ENCODE data around the gene NLGN2. TPM values are rescaled to one million over a fixed set of nuclear protein-coding genes. Genes with fewer than 3 reads are reported as not detected.
"Not testable (repeated sequence)": the region's sequence is repeated elsewhere in the genome, so short reads cannot be mapped to it uniquely, and the experiment has no call there.

Gene NLGN2
- total RNA-seq, 1 experiment from 2014 or later: 76.7 TPM

DNA sequence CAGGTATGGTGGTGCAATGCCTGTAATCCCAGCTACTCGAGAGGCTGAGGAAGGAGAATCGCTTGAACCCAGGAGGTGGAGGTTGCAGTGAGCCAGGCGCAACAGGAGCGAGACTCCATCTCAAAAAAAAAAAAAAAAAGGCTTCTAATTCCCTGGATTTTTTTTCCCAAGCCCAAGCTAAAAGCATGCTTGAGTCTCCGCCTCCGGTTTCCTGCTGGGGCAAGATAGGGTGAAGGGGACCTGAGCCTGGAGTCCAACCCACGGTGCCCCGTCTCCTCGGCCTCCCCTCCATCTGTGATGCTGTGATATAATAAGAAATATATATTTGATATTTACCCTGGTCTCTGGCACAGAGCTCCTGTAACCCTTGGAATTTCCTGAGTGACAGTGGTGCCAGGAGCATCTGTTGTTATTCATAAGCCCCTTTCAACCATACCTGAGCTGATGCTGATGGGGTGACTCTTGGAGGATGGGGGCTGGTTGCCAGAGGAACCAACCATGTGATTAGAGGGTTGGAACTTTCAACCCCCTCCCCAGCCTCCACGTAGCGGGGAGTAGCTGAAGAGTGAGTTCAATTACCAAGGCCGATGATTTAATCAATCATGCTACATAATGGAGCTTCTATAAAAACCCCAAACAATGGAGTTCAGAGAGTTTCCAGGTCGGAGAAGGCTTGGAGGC, 39.6 kb upstream of the NLGN2 start:
- TF ChIP-seq ELF4 (CRISPR knock-in tag; IDR thresholded peaks at IDR 0.05; ENCODE audit: low read depth): no peak
- TF ChIP-seq, protein P1, sequence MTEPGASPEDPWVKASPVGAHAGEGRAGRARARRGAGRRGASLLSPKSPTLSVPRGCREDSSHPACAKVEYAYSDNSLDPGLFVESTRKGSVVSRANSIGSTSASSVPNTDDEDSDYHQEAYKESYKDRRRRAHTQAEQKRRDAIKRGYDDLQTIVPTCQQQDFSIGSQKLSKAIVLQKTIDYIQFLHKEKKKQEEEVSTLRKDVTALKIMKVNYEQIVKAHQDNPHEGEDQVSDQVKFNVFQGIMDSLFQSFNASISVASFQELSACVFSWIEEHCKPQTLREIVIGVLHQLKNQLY (CRISPR knock-in tag; IDR thresholded peaks at IDR 0.05): no peak
- TF ChIP-seq ZNF219 (CRISPR knock-in tag; IDR thresholded peaks at IDR 0.05; ENCODE audit: borderline replicate concordance): no peak
- TF ChIP-seq, protein P2, sequence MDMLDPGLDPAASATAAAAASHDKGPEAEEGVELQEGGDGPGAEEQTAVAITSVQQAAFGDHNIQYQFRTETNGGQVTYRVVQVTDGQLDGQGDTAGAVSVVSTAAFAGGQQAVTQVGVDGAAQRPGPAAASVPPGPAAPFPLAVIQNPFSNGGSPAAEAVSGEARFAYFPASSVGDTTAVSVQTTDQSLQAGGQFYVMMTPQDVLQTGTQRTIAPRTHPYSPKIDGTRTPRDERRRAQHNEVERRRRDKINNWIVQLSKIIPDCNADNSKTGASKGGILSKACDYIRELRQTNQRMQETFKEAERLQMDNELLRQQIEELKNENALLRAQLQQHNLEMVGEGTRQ (CRISPR knock-in tag; IDR thresholded peaks at IDR 0.05): no peak
- no peak for TF ChIP-seq ESRRA (CRISPR knock-in tag; IDR thresholded peaks at IDR 0.05; ENCODE audit: borderline replicate concordance)
- TF ChIP-seq NR1H2 (CRISPR knock-in tag; IDR thresholded peaks at IDR 0.05): no peak
- TF ChIP-seq, protein P3, sequence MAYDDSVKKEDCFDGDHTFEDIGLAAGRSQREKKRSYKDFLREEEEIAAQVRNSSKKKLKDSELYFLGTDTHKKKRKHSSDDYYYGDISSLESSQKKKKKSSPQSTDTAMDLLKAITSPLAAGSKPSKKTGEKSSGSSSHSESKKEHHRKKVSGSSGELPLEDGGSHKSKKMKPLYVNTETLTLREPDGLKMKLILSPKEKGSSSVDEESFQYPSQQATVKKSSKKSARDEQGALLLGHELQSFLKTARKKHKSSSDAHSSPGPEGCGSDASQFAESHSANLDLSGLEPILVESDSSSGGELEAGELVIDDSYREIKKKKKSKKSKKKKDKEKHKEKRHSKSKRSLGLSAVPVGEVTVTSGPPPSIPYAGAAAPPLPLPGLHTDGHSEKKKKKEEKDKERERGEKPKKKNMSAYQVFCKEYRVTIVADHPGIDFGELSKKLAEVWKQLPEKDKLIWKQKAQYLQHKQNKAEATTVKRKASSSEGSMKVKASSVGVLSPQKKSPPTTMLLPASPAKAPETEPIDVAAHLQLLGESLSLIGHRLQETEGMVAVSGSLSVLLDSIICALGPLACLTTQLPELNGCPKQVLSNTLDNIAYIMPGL (CRISPR knock-in tag; IDR thresholded peaks at IDR 0.05): no peak
- TF ChIP-seq JUN (CRISPR knock-in tag; IDR thresholded peaks at IDR 0.05): no peak
- no peak for TF ChIP-seq ZNF263 (CRISPR knock-in tag; IDR thresholded peaks at IDR 0.05; ENCODE audit: low read depth)
- no peak for TF ChIP-seq TEAD1 (CRISPR knock-in tag; IDR thresholded peaks at IDR 0.05)
- no peak for TF ChIP-seq CREB1 (CRISPR knock-in tag; IDR thresholded peaks at IDR 0.05)
- no peak for TF ChIP-seq RORB (CRISPR knock-in tag; IDR thresholded peaks at IDR 0.05)
- TF ChIP-seq MXD4 (CRISPR knock-in tag; IDR thresholded peaks at IDR 0.05; ENCODE audit: borderline replicate concordance): no peak
- peaks cover 29% of the 10 kb centered on the region for H3K4me1 Mint-ChIP-seq
- DNase-seq (ENCODE audit: low spot score) (no peak), ATAC-seq (peak; percentile 38)
- H3K9me3 Mint-ChIP-seq: no peaks in the 10 kb centered on the region
- peak overlapping the region; percentile 89 for H3K27ac Mint-ChIP-seq
- ChIA-PET CTCF (interaction anchor here (0.6 to 2.3 kb wide), 15 partner anchors 12 to 193 kb away, joined by 3 to 22 read pairs (median 4); partner anchors contain the start of genes PLSCR3 and TNK1), POLR2A (interaction anchor here (0.6 to 1.4 kb wide), 3 partner anchors 13 to 32 kb away, joined by 3 to 4 read pairs (median 3); partner anchors contain the start of genes TMEM95 and TNK1)
- H3K27me3 Mint-ChIP-seq (ENCODE audit: low read depth): peaks cover 4% of the 10 kb centered on the region
- no peaks in the 10 kb centered on the region for H3K36me3 Mint-ChIP-seq
- no peak overlapping the region for H3K4me3 Mint-ChIP-seq

DNA sequence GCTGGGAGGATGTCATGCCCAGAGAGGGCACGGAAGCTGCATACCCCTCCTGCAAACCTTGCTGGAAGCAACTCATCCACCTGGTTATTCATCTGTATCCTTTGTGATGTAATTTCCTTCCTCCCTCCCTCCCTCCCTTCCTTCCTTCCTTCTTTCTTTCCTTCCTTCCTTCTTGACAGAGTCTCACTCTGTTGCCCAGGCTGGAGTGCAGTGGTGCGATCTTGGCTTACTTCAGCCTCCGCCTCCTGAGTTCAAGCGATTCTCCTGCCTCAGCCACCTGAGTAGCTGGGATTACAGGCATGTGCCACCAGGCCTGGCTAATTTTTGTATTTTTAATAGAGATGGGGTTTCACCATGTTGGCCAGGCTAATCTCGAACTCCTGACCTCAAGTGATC, 39.0 kb upstream of the NLGN2 start:
- not testable (repeated sequence) for H3K27me3 Mint-ChIP-seq (ENCODE audit: low read depth); H3K4me3 Mint-ChIP-seq; H3K9me3 Mint-ChIP-seq; H3K36me3 Mint-ChIP-seq; DNase-seq (ENCODE audit: low spot score)
- H3K4me1 Mint-ChIP-seq: peaks cover 29% of the 10 kb centered on the region
- ChIA-PET CTCF (interaction anchor here (0.7 to 2.3 kb wide), 15 partner anchors 12 to 192 kb away, joined by 3 to 22 read pairs (median 4); partner anchors contain the start of genes PLSCR3 and TNK1), POLR2A (interaction anchor here (0.9 to 1.4 kb wide), 2 partner anchors 12 to 14 kb away, joined by 3 to 4 read pairs; partner anchors contain the start of genes TMEM95 and TNK1)
- H3K27ac Mint-ChIP-seq: peak overlapping the region; percentile 89; the same call in 1 of the 2 replicates
- TF ChIP-seq ETV6 (CRISPR knock-in tag; IDR thresholded peaks at IDR 0.05) (peak; percentile 76; the same call in 1 of the 2 replicates), ZNF121 (CRISPR knock-in tag; IDR thresholded peaks at IDR 0.05) (peak; percentile 90)
- ATAC-seq: peak; percentile 43

DNA sequence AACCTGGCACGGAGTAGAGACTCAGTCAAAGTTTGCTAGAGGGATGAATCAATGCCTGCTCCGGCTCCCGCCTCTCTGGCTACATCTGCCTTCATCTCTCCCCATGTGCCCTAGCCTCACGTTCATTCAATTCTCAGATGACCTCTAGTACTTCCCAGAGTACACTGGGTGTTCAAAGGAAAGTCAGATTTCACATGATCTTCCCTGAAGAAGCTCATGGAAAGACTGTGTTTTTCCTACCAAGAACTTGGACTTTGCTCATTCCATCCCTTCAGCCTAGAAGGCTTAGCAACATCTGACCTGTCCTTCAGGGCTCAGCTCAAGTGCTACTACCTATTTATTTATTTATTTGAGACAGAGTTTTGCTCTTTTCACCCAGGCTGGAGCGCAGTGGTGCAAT, 37.8 kb upstream of the NLGN2 start:
- H3K27me3 Mint-ChIP-seq (ENCODE audit: low read depth): peaks cover 4% of the 10 kb centered on the region
- H3K9me3 Mint-ChIP-seq: no peaks in the 10 kb centered on the region
- CTCF ChIA-PET: interaction anchor here (0.6 to 2.5 kb wide), 5 partner anchors 14 to 302 kb away, joined by 3 to 22 read pairs (median 6); partner anchors contain the start of genes PLSCR3 and TMEM256
- no peak overlapping the region for H3K27ac Mint-ChIP-seq
- DNase-seq (ENCODE audit: low spot score): no peak
- H3K4me1 Mint-ChIP-seq: peaks cover 29% of the 10 kb centered on the region
- no peak overlapping the region for H3K4me3 Mint-ChIP-seq
- POLR2A ChIA-PET: no interaction called here
- no peak for ATAC-seq
- H3K36me3 Mint-ChIP-seq: no peaks in the 10 kb centered on the region
- no peak for TF ChIP-seq TP53 (CRISPR knock-in tag; IDR thresholded peaks at IDR 0.05)
- TF ChIP-seq CREM (CRISPR knock-in tag; IDR thresholded peaks at IDR 0.05): no peak
- TF ChIP-seq ZNF219 (CRISPR knock-in tag; IDR thresholded peaks at IDR 0.05; ENCODE audit: borderline replicate concordance): no peak
- no peak for TF ChIP-seq ETV6 (CRISPR knock-in tag; IDR thresholded peaks at IDR 0.05)
- TF ChIP-seq TEAD4 (CRISPR knock-in tag; IDR thresholded peaks at IDR 0.05): no peak
- TF ChIP-seq, protein P4, sequence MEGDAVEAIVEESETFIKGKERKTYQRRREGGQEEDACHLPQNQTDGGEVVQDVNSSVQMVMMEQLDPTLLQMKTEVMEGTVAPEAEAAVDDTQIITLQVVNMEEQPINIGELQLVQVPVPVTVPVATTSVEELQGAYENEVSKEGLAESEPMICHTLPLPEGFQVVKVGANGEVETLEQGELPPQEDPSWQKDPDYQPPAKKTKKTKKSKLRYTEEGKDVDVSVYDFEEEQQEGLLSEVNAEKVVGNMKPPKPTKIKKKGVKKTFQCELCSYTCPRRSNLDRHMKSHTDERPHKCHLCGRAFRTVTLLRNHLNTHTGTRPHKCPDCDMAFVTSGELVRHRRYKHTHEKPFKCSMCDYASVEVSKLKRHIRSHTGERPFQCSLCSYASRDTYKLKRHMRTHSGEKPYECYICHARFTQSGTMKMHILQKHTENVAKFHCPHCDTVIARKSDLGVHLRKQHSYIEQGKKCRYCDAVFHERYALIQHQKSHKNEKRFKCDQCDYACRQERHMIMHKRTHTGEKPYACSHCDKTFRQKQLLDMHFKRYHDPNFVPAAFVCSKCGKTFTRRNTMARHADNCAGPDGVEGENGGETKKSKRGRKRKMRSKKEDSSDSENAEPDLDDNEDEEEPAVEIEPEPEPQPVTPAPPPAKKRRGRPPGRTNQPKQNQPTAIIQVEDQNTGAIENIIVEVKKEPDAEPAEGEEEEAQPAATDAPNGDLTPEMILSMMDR (IDR thresholded peaks at IDR 0.05): no peak
- no peak for TF ChIP-seq NR2C2 (CRISPR knock-in tag; IDR thresholded peaks at IDR 0.05)
- TF ChIP-seq, protein P5, sequence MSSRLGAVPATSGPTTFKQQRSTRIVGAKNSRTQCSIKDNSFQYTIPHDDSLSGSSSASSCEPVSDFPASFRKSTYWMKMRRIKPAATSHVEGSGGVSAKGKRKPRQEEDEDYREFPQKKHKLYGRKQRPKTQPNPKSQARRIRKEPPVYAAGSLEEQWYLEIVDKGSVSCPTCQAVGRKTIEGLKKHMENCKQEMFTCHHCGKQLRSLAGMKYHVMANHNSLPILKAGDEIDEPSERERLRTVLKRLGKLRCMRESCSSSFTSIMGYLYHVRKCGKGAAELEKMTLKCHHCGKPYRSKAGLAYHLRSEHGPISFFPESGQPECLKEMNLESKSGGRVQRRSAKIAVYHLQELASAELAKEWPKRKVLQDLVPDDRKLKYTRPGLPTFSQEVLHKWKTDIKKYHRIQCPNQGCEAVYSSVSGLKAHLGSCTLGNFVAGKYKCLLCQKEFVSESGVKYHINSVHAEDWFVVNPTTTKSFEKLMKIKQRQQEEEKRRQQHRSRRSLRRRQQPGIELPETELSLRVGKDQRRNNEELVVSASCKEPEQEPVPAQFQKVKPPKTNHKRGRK (CRISPR knock-in tag; IDR thresholded peaks at IDR 0.05; ENCODE audit: borderline replicate concordance): no peak
- TF ChIP-seq, protein P6, sequence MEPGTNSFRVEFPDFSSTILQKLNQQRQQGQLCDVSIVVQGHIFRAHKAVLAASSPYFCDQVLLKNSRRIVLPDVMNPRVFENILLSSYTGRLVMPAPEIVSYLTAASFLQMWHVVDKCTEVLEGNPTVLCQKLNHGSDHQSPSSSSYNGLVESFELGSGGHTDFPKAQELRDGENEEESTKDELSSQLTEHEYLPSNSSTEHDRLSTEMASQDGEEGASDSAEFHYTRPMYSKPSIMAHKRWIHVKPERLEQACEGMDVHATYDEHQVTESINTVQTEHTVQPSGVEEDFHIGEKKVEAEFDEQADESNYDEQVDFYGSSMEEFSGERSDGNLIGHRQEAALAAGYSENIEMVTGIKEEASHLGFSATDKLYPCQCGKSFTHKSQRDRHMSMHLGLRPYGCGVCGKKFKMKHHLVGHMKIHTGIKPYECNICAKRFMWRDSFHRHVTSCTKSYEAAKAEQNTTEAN (CRISPR knock-in tag; IDR thresholded peaks at IDR 0.05): no peak

Data from WTC11 (cell line).